Measurements from ENCODE around the gene ARRB2. TPM values are rescaled to one million over a fixed set of nuclear protein-coding genes. Genes with fewer than 3 reads are reported as not detected.
"Not testable (repeated sequence)": the region's sequence is repeated elsewhere in the genome, so short reads cannot be mapped to it uniquely, and the experiment has no call there.

The ARRB2 gene
- total and polyA plus RNA-seq, 11 donors: 10.9 to 87.6 (median 23.0) TPM

DNA sequence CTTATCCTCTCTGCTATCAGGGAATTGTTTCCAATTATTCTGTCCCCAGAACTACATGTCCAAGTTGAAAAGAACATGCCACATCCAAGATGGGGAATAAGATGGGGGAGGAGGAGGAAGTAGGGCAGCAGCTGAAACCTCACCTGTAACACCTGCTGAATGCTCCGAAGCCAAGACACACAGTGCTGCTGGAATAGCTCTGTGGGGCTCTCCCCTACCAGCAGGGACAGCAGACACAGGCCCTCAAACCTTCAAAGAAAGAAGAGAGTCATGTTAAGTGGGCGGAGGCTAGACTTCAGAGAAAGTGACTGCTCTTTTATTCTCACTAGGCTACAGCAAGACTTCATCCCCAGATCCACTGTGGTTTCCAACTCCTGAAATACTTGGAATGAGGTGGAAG lies 19.7 kb upstream of the ARRB2 start:
- intact Hi-C loops (cut with DNase I): no loop called here
- Histone ChIP-seq H3K4me3 (no peak overlapping the region), H3K4me1 (no peaks in the 10 kb centered on the region), H3K36me3 (peaks cover 0 to 51% (median 27%) of the 10 kb centered on the region in 9 donors), H3K9me3 (no peaks in the 10 kb centered on the region), H3K27ac (no peak overlapping the region), H3K27me3 (no peaks in the 10 kb centered on the region)
- DNase-seq (no peak), ATAC-seq (no peak)
- TF ChIP-seq, protein P1, sequence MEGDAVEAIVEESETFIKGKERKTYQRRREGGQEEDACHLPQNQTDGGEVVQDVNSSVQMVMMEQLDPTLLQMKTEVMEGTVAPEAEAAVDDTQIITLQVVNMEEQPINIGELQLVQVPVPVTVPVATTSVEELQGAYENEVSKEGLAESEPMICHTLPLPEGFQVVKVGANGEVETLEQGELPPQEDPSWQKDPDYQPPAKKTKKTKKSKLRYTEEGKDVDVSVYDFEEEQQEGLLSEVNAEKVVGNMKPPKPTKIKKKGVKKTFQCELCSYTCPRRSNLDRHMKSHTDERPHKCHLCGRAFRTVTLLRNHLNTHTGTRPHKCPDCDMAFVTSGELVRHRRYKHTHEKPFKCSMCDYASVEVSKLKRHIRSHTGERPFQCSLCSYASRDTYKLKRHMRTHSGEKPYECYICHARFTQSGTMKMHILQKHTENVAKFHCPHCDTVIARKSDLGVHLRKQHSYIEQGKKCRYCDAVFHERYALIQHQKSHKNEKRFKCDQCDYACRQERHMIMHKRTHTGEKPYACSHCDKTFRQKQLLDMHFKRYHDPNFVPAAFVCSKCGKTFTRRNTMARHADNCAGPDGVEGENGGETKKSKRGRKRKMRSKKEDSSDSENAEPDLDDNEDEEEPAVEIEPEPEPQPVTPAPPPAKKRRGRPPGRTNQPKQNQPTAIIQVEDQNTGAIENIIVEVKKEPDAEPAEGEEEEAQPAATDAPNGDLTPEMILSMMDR (IDR thresholded peaks at IDR 0.05): no peak
- WGBS, 4 donors: 93 to 100% (median 96%) methylated on average over 2 of the region's 2 CpGs

DNA sequence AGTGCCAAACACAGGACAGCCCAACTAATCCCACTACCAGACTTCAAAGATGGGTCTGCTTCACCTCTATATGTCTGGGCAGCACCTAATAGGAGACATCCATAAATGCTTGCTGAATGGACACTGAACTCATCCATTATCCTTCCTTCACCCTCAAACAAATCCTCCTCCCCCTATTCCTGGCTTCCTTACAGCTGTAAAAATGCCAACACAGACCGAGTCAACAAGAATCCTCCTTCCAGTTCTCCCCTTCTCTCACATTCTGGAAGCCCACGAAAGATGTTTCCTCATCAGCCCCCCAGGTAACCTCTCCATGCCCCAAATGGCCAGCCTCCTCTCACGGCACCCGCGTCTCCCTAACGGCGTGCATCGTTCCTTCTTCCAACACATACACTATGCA lies 18.7 kb upstream of the ARRB2 start:
- intact Hi-C loops (cut with DNase I): no loop called here
- DNase-seq (no peak), ATAC-seq (no peak)
- H3K4me3 ChIP-seq: no peak overlapping the region
- 84 to 88% (median 86%) methylated on average over 8 of the region's 8 CpGs for WGBS, 4 donors
- H3K27me3 ChIP-seq: no peaks in the 10 kb centered on the region
- H3K36me3 ChIP-seq: peaks cover 0 to 56% (median 26%) of the 10 kb centered on the region in 9 donors
- no peaks in the 10 kb centered on the region for H3K9me3 ChIP-seq
- peaks cover 0 to 8% (median 0%) of the 10 kb centered on the region in 12 donors for H3K4me1 ChIP-seq
- TF ChIP-seq POLR2A (IDR thresholded peaks at IDR 0.05): no peak
- TF ChIP-seq, protein P1 (IDR thresholded peaks at IDR 0.05): no peak
- H3K27ac ChIP-seq: no peak overlapping the region

DNA sequence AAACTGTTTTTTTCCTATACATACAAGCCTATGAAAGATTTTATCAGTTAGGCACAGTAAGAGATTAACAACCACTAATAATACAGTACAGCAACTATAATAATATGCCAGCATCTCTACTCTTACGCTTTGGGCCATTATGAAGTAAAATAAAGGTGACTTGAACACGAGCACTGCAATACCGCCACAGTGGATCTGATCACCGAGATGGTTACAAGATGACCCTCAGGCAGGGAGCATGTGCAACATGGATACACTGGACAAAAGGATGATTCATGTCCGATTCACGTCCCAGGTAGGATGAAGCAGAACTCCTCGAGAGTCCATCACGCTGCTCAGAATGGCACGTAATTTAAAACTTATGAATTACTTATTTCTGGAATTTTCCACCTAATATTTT lies 17.0 kb upstream of the ARRB2 start:
- ATAC-seq (no peak), DNase-seq (no peak)
- no peaks in the 10 kb centered on the region for H3K9me3 ChIP-seq
- intact Hi-C loops (cut with DNase I): no loop called here
- no peak overlapping the region for H3K4me3 ChIP-seq
- H3K36me3 ChIP-seq: peaks cover 0 to 61% (median 23%) of the 10 kb centered on the region in 9 donors
- TF ChIP-seq, protein P1 (IDR thresholded peaks at IDR 0.05): no peak
- TF ChIP-seq POLR2A (IDR thresholded peaks at IDR 0.05): no peak
- no peak overlapping the region for H3K27ac ChIP-seq
- peaks cover 0 to 9% (median 0%) of the 10 kb centered on the region in 12 donors for H3K4me1 ChIP-seq
- 85 to 93% (median 87%) methylated on average over 9 of the region's 9 CpGs for WGBS, 4 donors
- no peaks in the 10 kb centered on the region for H3K27me3 ChIP-seq

DNA sequence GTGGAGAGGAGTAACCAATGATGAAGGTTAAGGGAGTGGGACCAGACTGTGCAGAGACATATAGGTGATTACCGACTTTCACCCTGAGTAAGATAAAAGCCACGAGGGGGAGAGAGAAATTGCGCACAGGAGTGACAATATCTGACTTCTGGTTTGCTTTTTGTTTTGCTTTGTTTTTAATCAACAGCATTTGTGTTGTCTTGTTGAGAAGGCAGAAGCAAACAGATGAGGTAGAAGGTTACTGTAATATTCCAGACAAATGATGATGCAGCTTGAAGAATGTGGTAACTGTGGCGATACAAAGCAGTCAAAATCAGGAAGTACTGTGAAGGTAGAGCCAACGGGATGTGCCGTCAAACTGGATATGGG lies 14.0 kb upstream of the ARRB2 start:
- H3K9me3 ChIP-seq: no peaks in the 10 kb centered on the region
- no peak for DNase-seq
- intact Hi-C loops (cut with DNase I): no loop called here
- H3K36me3 ChIP-seq: peaks cover 0 to 33% (median 4%) of the 10 kb centered on the region in 9 donors
- ATAC-seq: no peak
- peaks cover 0 to 9% (median 0%) of the 10 kb centered on the region in 12 donors for H3K4me1 ChIP-seq
- H3K4me3 ChIP-seq: peak overlapping the region in 1 of 12 donors; percentile 24
- no peak for TF ChIP-seq POLR2A (IDR thresholded peaks at IDR 0.05)
- TF ChIP-seq, protein P1 (IDR thresholded peaks at IDR 0.05): no peak
- WGBS, 4 donors: 66 to 72% (median 70%) methylated on average over 6 of the region's 6 CpGs
- no peaks in the 10 kb centered on the region for H3K27me3 ChIP-seq
- H3K27ac ChIP-seq: peak overlapping the region in 1 of 12 donors; percentile 46

DNA sequence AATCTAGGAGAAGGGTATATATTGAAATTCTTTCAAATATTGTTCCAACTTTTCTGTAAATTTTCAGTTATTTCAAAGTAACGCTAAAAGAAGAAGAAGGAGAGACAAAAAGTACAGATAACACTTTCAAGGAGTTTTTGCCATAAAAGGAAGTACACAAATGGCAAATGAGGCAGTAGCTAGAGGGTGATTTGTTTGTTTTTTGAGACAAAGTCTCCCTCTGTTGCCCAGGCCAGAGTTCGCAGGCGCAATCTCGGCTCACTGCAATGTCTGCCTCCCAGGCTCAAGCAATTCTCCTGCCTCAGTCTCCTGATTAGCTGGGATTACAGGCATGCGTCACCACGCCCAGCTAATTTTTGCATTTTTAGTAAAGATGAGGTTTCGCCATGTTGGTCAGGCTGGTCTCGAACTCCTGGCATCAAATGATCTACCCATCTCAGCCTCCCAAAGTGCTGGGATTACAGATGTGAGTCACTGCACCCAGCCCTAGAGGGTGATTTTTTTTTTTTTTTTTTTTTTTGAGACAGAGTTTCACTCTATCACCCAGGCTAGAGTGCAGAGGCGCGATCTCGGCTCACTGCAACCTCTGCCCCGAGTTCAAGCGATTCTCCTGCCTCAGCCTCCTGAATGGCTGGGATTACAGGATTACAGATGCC lies 10.9 kb upstream of the ARRB2 start:
- intact Hi-C loops (cut with DNase I); H3K27me3 ChIP-seq; H3K4me3 ChIP-seq; DNase-seq; ATAC-seq; H3K27ac ChIP-seq; H3K9me3 ChIP-seq: not testable (repeated sequence)
- Histone ChIP-seq H3K4me1 (peaks cover 0 to 25% (median 11%) of the 10 kb centered on the region in 12 donors), H3K36me3 (peaks cover 0 to 24% (median 4%) of the 10 kb centered on the region in 9 donors)
- WGBS, 4 donors: 82 to 89% (median 85%) methylated on average over 13 of the region's 13 CpGs
